Cardiac fibroblast (primary cell): ENCODE measurements around the gene OR10R2.
"Not testable (repeated sequence)": the region's sequence is repeated elsewhere in the genome, so short reads cannot be mapped to it uniquely, and the experiment has no call there.

Experiments
- DNase-seq, 2 donors: peaks; one replicate each; pipeline versions ENCODE4 v3.0.0 to v3.0.0-alpha.2; 2010; ENCODE audit warnings: low read depth in 2 of 2
- H3K4me3 ChIP-seq, 2 donors: replicated peaks in 1 of 2; 1 replicate in 1 of 2; 2 replicates in 1 of 2; pipeline ENCODE4 v1.5.1; 2011; ENCODE audit warnings: low read depth in 2 of 2, low read length in 2 of 2, mild to moderate bottlenecking in 2 of 2, moderate library complexity in 1 of 2
- TF ChIP-seq, protein P1 (sequence below): IDR thresholded peaks from one replicate; pipeline ENCODE4 v1.5.1; 2011; ENCODE audit warnings: low read depth, mild to moderate bottlenecking, low read length, inconsistent platforms

Gene OR10R2, protein sequence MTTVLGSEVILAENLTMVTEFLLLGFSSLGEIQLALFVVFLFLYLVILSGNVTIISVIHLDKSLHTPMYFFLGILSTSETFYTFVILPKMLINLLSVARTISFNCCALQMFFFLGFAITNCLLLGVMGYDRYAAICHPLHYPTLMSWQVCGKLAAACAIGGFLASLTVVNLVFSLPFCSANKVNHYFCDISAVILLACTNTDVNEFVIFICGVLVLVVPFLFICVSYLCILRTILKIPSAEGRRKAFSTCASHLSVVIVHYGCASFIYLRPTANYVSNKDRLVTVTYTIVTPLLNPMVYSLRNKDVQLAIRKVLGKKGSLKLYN

GRCh38 chr1:158471920-158472319, at the start of gene OR10R2:
Gene OR10R2, plus strand, starts transcription at chr1:158472220. Its CDS starts 106 bp downstream, at chr1:158472326.
- H3K4me3 ChIP-seq, result no peak within 1 kb of the TSS
- TF ChIP-seq, protein P1, sequence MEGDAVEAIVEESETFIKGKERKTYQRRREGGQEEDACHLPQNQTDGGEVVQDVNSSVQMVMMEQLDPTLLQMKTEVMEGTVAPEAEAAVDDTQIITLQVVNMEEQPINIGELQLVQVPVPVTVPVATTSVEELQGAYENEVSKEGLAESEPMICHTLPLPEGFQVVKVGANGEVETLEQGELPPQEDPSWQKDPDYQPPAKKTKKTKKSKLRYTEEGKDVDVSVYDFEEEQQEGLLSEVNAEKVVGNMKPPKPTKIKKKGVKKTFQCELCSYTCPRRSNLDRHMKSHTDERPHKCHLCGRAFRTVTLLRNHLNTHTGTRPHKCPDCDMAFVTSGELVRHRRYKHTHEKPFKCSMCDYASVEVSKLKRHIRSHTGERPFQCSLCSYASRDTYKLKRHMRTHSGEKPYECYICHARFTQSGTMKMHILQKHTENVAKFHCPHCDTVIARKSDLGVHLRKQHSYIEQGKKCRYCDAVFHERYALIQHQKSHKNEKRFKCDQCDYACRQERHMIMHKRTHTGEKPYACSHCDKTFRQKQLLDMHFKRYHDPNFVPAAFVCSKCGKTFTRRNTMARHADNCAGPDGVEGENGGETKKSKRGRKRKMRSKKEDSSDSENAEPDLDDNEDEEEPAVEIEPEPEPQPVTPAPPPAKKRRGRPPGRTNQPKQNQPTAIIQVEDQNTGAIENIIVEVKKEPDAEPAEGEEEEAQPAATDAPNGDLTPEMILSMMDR, result no peak

GRCh38 chr1:158425027-158425426, 47.0 kb upstream of the OR10R2 start:
- TF ChIP-seq, protein P1, result no peak
- no peak for DNase-seq
- H3K4me3 ChIP-seq, result no peak overlapping the region

More at GRCh38 chr1:158471920-158472319, at the start of gene OR10R2:
- DNase-seq, result no peak

DNA sequence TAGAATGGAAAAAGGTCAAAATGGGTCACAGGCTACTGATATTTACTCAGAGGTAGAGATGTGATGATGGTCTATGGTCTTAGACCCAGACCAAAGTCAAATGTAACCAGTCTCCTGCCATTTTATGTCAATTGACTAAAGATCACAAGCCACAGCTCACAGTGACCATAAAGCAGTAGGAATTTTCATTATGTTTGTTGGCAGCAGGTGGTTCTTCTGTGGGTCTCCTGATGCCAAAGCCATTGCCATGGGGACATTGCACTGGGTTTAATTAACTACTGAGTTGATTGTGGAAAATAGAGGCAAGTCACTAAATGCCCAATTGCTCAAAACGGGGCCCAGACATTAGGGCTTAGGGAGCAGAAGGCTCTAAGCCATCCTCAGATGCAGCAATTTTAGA, 45.9 kb upstream of the OR10R2 start, which contains the start of gene OR10K2:
OR10K2 (minus strand) TSS at position 101 of the 400 bp plus-strand sequence. CDS start 5,371 bp downstream, outside the sequence.
- H3K4me3 ChIP-seq, result no peak within 1 kb of the TSS
- TF ChIP-seq, protein P1, result no peak
- no peak for DNase-seq

DNA sequence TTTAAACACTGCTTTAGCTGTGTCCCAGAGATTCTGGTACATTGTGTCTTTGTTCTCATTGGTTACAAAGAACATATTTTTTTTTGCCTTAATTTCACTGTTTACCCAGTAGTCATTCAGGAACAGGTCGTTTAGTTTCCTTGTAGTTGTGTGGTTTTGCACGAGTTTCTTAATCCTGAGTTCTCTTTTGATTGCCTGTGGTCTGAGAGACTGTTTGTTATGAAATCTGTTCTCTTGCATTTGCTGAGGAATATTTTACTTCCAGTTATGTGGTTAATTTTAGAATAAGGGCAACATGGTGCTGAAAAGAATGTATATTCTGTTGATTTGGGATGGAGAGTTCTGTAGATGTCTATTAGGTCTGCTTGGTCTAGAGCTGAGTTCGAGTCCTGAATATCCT, 41.9 kb upstream of the OR10R2 start:
- not testable (repeated sequence) for DNase-seq

GRCh38 chr1:158434741-158435140, 37.3 kb upstream of the OR10R2 start:
- no peak for DNase-seq
- no peak overlapping the region for H3K4me3 ChIP-seq
- TF ChIP-seq, protein P1, result no peak

More for the DNA sequence above, 41.9 kb upstream of the OR10R2 start:
- H3K4me3 ChIP-seq, result not testable (repeated sequence)

- H3K4me3 ChIP-seq, result no peak overlapping the region
- DNase-seq, result no peak
- TF ChIP-seq, protein P1, result no peak
These were observed 26.6 kb upstream of the OR10R2 start for GRCh38 chr1:158445376-158445775.

DNA sequence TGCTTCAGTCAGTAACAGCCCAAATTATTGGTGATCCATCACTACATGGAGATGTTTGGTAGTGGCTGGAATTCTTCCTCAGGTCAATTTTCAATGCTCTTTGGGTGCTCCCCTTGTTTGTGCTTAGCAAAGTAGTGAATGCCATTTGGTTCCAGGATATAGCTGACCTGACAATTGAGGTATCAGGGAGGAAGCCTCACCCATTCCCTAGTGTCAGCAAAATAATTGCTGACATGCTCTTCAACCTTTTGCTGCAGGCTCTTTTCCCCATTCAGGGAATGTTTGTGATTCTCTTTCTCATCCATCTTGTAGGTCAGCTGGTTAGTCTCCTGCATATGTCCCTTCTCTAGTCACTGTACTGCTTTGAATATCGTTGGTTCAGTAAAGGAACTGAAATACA, 17.5 kb upstream of the OR10R2 start:
- TF ChIP-seq, protein P1, result no peak
- H3K4me3 ChIP-seq, result no peak overlapping the region
- no peak for DNase-seq
